HL-60 (cell line): ENCODE data around the gene LST1.
A peak's percentile ranks its signal among the peaks of the same experiment; 100 is the strongest.

Source experiments
- DNase-seq, 2 experiments: peaks; one replicate each; pipeline ENCODE4 v3.0.0-alpha.2; 2010 to 2020; ENCODE audit warnings: low read depth in 1 of 2, low spot score in 1 of 2
- H3K27ac ChIP-seq: fragments of 250-450 bp; sonication (Bioruptor Pico); replicated peaks from 2 replicates; pipeline ENCODE4 v1.5.1; 2020; ENCODE audit warnings: mild to moderate bottlenecking, moderate library complexity
- H3K27me3 ChIP-seq: fragments of 250-450 bp; sonication (Bioruptor Pico); 2 replicates; pipeline ENCODE4 v1.5.1; 2021; ENCODE audit warnings: mild to moderate bottlenecking, moderate library complexity; ENCODE audit not compliant: insufficient read depth, poor library complexity, severe bottlenecking
- H3K4me3 ChIP-seq: replicated peaks from 2 replicates; pipeline ENCODE4 v1.5.1; 2011; ENCODE audit warnings: mild to moderate bottlenecking, control low read depth, low read length; ENCODE audit not compliant: insufficient read depth
- GABPA ChIP-seq: IDR thresholded peaks from 2 replicates; pipeline ENCODE4 v1.6.1; 2012; ENCODE audit warnings: low read depth
- POLR2AphosphoS5 ChIP-seq: IDR thresholded peaks from 2 replicates; pipeline ENCODE4 v1.6.1; 2012; ENCODE audit warnings: low read depth
- REST ChIP-seq: IDR thresholded peaks from 2 replicates; pipeline ENCODE4 v1.6.1; 2012; ENCODE audit warnings: low read depth; ENCODE audit not compliant: insufficient replicate concordance
- SPI1 ChIP-seq: IDR thresholded peaks from 2 replicates; pipeline ENCODE4 v1.6.1; 2012; ENCODE audit warnings: low read depth, mild to moderate bottlenecking, borderline replicate concordance
- TF ChIP-seq, protein P1 (sequence below): IDR thresholded peaks from one replicate; pipeline ENCODE4 v1.5.1; 2011; ENCODE audit warnings: low read length, control low read depth, inconsistent platforms; ENCODE audit not compliant: insufficient read depth

Gene LST1

GRCh38 chr6:31615748-31616147 is 29.7 kb downstream of the LST1 start:
- H3K27ac ChIP-seq, result peak overlapping the region; percentile 92
- DNase-seq, result peak; percentile 79 to 95
- peak overlapping the region; percentile 54 for H3K4me3 ChIP-seq
- H3K27me3 ChIP-seq, result no peaks in the 10 kb centered on the region
- TF ChIP-seq GABPA, result no peak
- TF ChIP-seq REST, result peak; percentile 48
- TF ChIP-seq, protein P1, sequence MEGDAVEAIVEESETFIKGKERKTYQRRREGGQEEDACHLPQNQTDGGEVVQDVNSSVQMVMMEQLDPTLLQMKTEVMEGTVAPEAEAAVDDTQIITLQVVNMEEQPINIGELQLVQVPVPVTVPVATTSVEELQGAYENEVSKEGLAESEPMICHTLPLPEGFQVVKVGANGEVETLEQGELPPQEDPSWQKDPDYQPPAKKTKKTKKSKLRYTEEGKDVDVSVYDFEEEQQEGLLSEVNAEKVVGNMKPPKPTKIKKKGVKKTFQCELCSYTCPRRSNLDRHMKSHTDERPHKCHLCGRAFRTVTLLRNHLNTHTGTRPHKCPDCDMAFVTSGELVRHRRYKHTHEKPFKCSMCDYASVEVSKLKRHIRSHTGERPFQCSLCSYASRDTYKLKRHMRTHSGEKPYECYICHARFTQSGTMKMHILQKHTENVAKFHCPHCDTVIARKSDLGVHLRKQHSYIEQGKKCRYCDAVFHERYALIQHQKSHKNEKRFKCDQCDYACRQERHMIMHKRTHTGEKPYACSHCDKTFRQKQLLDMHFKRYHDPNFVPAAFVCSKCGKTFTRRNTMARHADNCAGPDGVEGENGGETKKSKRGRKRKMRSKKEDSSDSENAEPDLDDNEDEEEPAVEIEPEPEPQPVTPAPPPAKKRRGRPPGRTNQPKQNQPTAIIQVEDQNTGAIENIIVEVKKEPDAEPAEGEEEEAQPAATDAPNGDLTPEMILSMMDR, result no peak
- TF ChIP-seq POLR2AphosphoS5, result peak; percentile 87
- peak; percentile 89; the same call in 1 of the 2 replicates for TF ChIP-seq SPI1

- TF ChIP-seq SPI1, result no peak
- TF ChIP-seq, protein P1, result no peak
- no peak for TF ChIP-seq POLR2AphosphoS5
- TF ChIP-seq REST, result no peak
- TF ChIP-seq GABPA, result no peak
- Histone ChIP-seq H3K27ac (peak overlapping the region; percentile 92), H3K27me3 (no peaks in the 10 kb centered on the region), H3K4me3 (peak overlapping the region; percentile 54)
- DNase-seq, result no peak
Measured at GRCh38 chr6:31617010-31617409, 30.9 kb downstream of the LST1 start.

GRCh38 chr6:31619805-31620585 is 33.9 kb downstream of the LST1 start:
- TF ChIP-seq GABPA (no peak), POLR2AphosphoS5 (peak; percentile 91), SPI1 (no peak), REST (peak; percentile 46)
- TF ChIP-seq, protein P1, result no peak
- H3K4me3 ChIP-seq, result peak overlapping the region; percentile 49
- H3K27me3 ChIP-seq, result no peaks in the 10 kb centered on the region
- DNase-seq, result peak; percentile 98 to 99
- H3K27ac ChIP-seq, result peak overlapping the region; percentile 96
